Iris pigment epithelial cell (primary cell): ENCODE results near the gene CFAP46.

Experiments
- DNase-seq: peaks from one replicate; pipeline ENCODE4 v3.0.0-alpha.2; 2011; ENCODE audit warnings: low read depth

Gene CFAP46

DNA sequence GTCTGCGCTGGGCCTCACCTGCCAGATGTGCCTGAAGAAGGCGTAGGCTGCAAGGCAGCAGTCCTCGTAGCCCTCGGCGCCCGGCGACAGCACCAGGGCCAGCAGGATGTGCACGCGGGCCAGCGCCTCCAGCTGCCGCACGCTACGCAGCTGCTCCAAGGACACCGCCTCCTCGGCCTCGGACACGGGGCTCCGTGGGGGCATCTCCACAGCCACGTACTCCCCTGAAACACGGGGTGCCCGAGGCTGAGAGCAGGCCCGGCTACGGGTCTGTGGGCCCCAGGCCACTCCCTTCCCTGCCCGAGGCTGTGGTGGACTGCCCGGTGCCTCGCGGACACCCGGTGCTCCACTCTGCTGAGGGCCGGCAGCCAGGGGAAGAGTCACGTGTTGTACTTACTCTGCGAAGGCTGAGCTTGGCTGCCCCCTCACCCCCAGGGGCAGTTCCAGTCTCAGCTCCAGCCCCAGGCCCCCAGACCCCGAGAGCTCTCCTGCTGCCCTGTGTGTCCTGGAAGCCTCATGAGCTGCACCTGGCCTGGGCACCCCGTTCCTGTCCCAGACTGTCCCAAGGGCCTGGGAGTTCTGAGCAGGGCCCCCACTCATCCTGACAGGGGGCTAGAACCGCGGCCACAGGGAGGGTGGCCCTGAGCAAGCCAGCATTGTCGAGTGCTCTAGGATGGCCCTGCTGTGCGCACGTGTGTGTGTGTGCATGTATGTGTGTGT is 62.8 kb downstream of the CFAP46 start:
- DNase-seq, result no peak

DNA sequence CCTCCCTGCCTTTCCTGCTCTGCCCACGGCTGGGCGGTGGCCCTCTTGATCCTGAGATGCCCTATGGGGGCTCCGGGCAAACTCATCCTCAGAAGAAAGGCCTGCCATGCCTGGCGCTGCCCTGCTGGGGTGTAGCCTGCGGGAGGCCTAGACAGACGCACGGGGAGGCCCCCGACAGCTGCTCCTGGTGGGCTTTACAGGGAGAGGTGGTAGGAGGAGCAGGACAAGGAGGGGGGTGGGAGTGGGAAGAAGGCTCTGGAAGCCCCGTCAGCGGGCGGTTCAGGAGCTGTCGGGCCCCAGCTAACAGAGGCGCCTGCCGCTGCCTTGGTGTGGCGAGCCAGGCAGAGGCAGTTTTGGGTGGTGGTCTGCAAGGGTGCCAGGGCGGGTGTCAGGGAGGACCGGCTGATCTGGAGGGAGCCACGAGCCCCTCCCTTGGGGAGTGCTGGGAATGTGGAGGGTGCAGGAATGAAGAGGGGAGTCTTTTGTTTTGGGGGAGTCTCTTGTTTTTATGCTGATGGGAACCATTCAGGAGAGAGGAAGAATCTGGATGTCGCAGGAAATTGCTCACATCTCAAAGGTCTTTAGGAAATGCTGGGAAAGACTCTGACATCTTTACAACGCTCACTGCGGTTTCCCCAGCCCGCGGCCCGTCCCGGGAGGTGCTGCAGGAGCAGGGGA is 63.5 kb downstream of the CFAP46 start:
- DNase-seq, result no peak

DNA sequence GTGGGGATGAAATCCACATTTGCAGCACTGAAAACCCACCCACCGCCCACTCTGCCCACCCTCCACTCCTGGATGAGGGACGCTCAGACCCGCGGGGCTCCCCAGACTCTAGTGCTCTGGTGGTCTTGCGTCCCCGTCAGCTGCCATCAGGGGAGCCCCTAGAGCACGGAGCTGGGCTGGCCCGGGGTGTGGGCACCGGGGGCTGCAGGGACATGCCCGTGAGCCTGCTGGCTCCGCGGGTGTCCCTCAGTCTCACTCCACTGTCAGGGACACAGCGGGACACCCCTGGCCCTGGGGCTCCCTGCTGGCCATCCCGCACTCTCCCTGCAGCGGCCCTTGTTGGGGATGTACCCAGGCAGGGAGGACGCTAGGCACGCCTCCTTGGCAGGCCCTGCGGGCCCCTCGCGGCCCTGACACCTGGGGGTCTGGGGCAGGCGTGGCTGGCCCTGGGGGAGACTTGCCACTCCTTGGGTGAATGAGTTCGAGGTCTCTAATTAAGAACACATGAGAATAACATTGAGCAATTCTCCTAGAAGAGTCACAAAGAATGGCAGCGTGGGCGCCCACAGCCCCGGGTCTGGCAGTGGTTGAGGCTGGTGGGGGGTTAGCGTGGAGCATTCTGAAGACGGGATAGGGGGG is 64.2 kb downstream of the CFAP46 start:
- no peak for DNase-seq

DNA sequence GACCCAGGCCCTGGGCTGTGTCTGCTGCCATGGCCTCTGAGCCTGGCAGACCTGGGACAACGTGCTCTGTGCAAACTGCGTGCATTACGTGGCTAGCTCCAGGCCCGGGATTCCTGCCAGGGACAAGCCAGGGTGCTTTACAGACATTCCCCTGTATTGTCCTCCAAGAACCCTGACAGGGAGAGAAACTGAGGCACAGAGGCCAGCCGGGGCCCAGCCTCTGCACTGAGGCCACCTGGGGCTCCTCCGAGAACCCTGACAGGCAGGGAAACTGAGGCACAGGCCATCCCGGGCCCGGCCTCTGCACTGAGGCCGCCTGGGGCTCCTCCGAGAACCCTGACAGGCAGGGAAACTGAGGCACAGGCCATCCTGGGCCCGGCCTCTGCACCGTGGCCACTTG is 64.9 kb downstream of the CFAP46 start:
- no peak for DNase-seq

DNA sequence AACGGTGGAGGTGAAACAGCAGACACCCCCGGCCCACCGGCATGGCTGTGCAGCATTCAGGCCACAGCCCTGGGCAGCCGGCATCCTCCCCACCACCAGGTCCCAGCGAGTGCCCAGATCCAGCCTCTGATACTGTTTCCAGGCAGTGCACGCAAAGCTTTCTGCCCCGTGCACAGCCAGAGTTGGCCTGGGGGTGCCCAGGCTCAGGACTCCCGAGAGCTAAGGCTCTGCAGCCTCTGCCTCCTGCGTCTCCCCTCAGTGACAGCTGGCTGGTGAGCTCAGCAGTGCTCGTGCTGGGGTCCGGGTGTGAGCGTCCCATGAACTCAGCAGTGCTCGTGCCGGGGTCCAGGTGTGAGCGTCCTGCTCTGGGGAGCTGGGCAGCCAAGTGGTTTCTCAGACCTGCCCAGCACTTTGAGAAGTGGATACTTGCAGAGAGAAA is 65.4 kb downstream of the CFAP46 start:
- no peak for DNase-seq

DNA sequence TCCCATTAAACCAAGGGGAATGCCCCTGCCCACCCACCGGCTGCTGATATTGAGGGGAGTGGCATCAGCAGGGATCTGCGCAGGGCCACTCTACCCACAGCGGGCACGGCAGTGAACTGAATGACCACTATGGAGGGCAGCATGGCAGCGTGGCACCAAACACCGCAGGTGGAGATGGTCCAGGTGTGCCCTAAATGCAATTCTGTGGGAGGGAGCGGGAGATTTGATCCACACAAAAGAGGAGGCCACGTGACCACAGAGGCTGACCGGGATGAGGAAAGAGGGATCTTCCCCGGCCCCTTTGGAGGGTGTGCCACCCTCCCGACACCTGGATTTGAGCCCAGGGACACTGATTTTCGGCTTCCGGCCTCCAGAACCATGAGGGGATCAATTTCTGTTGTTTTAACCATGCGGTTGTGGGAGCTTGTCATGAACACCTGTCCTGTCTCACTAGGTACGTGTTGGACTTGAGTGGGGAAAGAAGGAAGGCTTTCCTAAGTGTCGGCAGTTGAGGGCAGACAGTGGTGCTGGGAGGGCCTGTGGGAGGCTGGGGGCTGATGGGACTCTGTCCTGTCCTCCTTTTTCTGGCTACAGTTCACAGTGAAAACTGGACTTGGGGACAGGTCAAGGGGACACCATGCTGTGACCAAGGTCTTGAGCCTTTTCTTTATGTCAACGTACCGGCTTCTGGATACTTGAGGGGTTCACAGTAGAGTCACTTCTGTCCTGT is 66.1 kb downstream of the CFAP46 start:
- DNase-seq, result no peak

DNA sequence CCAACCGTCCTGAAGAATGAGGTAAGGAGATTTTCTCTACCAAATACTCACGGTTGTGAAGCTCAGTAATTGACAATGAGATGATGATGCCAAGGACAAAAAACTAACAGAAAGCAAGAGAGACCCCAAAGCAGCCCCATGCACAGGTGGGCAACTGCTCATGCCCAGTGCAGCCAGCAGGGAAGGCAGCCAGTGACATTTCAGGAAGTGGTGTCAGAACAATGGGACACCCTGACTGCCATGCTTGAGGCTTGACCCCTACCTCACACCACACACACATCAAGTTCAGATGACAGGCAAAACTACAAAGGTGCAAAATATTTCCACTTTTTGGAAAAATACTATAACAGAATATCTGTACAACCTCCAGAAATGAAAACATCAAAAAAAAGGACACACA is 66.9 kb downstream of the CFAP46 start:
- no peak for DNase-seq

DNA sequence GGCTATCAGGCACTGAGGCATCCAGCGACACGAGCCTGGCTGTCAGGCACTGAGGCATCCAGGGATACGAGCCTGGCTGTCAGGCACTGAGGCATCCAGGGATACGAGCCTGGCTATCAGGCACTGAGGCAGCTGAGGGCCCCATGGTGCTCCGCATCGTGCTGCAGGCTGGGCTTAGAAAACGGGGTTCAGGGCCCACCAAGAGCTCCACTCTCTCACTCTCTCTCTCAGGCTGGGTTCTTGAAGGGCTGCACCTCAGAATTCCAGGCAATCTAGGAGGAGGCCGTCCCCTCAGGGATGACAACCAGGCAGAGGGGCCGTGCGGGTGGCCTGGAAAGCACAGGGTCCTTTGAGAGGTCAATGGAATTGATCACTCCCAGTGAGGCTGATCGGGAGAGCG is 69.0 kb downstream of the CFAP46 start:
- no peak for DNase-seq

DNA sequence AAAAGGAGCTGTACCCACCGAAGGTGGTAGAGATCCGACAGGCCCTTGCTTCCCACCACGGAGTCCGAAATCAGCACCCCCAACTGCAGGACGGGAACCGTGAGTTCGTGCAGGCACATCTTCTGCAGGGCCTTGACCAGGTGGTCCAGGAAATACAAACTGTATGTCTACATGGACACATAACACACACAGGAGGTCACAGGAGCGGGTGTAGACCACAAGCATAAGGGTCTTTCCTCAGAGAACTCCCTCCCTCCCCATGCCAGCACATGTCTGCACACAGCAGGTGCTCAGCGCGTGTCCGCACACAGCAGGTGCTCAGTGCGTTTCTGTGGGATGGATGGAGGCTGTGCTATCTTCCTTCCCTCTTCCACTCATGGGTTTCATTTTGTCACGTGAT is 69.7 kb downstream of the CFAP46 start:
- DNase-seq, result no peak

DNA sequence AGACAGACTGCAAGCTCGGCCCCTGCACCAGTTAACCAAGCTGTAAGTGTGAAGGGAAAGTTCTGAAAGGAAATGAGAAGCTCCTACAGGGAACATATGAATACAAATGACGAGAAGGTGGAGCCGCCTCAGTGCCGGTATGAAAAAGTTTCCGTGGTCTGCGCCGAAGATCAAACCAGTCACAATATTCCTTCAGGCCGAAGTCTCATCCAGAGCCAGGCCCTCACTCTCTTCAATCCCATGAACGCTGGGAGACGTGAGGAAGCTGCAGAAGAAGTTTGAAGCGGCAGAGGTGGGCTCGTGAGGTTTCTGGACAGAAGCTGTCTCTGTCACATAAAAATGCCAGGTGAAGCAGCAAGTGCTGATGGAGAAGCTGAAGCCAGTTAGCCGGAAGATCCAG is 71.9 kb downstream of the CFAP46 start:
- no peak for DNase-seq

DNA sequence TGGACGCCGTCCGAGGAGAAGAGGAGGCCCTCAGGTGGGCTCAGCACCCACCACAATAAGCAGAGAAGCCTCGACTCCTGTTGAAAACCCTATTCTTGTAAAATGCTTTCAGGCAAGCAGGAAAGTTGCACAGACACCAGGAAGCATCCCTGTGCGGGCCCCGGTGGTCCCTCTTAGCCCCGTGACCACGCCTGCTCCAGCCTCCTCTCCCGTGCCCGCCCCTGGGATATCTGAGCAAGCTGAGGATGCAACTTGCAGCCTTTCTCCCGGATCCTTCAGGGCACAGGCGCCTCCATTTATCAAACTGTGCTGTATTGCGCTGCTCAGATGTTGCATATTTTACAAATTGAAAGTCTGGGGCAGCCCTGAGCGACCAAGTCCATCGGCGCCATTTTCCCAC is 72.7 kb downstream of the CFAP46 start:
- no peak for DNase-seq

DNA sequence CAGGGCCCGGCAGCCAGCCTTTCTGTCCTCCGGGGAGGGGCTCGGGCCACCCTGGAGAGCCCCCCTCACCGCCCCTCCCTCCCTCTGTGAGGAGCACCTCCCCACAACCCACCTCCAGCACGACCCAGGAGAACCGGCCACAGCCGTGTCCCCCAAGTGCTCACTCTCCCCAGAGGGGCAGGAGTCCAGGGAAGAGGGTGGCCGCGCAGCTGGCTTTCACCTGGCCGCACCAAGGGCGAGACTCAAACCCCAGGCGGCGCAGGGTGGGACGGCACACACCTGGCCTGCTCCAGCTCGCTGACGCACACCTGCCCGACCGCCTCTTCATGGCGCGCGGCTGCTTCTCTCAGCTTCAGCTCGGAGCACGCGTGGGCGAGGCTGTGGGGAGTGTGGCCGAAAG is 73.4 kb downstream of the CFAP46 start:
- no peak for DNase-seq

DNA sequence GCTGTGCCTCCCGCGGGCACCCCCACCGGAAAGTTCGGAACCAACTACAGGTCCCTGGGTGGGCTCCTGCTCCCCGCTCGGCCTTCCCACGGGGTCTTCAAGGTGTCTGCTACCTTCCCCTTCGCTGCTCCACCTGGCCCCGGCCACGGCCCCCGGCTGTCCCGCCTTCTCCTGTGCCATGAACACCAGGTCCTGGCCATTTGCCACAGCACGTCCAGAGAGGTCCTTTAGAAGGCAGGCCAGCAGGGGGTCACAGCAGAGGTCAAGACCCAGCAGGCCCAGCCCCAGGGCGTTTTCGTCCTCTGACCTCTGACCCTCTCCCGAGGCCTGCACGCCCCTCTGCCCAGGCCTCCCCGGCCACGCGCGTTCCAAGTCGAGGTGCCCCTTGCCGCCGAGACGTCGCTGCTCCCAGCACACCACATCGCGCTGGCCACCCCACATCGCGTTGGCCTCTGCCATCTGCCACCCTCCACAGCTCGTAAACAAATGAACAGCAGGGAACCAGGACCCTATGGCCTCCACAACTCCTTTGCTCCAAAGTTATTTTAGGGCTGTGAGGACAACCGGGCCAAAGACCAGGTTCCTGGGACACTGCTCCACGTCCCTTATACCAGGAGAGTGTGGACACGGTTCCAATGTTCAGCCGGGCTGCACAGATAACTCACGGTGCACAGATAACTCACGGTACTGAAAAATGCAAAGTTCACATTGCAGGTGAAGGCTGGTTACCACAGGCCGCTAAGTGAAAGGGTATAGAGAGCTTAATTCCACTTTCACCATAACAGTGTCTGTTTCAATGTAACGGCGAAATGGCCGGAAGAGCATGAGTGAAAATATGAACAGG is 74.3 kb downstream of the CFAP46 start:
- DNase-seq, result no peak

DNA sequence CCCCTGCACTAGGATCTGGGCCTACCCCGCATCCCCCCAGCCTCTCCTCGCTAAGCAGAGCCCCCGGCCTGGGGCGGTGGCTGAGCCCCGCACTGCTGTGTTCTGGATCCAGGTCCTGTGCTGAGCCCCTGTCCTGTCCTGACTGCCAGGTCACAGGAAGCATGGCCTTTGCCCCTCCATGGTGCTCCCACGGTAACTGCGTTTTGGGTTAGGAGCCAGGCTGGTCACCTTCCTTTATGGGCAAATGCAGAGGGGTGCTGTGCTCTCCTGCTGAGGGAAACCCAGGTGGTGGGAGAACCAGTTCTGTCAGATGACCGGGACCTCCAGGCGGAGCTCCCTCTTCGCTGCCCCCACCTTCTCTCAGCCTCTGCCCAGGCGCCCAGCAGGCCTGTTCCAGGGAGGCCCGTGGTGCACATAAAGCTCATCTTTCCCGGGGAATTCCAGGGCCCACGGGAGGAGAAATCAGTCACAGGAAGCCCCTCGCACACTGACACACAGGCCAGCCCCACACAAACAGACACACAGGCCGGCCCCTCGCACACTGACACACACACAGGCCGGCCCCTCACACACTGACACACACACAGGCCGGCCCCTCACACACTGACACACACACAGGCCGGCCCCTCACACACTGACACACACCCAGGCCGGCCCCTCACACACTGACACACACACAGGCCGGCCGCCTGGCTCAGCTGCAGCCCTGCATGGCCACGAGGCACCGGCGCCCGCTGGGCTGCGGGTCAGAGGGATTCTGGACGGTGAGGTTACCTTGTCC is 75.6 kb downstream of the CFAP46 start:
- no peak for DNase-seq

DNA sequence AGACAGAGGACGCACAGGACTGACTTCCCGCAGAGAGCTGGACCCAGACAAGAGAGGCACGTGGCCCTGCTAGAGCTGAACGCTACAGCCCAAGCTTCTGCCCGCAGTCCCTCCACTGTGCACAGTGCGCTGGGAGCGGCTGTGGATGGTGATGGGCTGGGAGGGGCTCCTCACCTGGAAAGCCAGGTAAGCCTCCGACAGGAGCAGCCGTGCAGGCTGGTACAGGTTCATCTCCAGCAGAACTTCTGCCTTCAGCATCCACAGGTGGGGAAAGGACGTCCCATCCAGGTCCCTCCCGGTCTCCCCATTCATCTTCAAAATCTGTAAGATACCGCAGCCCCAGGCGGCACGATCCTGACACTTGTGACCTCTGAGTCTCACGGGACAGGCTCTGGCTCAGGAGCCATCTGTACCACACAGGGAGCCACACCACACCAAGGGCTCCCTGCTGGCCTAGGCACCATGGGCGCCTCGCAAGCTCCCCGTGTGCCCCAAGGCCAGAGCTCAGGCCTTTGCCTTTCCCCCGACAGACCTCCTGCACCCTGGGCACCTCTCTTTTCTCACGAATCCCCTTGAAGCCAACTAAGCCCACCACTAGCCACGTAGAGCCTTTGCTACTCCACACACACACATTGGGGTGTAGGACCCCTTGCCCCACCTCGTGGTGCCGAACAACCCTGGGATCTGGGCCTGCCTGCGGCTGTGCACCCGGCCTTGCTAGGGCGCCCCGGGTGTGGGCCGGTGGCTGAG is 76.3 kb downstream of the CFAP46 start:
- DNase-seq, result no peak

DNA sequence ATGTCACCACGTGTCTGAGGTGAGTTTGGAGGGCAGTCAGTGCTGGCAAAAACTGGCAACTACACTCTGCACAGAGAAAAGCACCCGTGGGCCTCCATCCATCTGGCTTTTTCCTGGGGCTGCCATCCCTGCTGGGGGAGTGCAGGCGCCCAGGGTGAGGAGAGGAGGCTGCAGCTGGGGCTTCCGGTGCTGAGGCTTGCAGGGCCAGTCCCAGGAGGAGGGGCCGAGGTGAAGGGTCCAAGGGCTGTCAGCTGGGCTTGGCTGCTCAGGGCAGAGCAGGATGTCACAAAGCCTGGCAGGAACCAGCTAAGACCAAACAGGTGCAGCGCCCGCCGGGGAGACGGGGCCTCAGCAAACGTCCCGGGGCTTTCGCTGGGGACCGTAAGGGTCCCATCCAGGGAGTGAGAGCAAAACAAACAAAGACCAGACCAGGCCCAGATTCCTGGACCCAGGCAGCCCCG is 77.2 kb downstream of the CFAP46 start:
- no peak for DNase-seq

DNA sequence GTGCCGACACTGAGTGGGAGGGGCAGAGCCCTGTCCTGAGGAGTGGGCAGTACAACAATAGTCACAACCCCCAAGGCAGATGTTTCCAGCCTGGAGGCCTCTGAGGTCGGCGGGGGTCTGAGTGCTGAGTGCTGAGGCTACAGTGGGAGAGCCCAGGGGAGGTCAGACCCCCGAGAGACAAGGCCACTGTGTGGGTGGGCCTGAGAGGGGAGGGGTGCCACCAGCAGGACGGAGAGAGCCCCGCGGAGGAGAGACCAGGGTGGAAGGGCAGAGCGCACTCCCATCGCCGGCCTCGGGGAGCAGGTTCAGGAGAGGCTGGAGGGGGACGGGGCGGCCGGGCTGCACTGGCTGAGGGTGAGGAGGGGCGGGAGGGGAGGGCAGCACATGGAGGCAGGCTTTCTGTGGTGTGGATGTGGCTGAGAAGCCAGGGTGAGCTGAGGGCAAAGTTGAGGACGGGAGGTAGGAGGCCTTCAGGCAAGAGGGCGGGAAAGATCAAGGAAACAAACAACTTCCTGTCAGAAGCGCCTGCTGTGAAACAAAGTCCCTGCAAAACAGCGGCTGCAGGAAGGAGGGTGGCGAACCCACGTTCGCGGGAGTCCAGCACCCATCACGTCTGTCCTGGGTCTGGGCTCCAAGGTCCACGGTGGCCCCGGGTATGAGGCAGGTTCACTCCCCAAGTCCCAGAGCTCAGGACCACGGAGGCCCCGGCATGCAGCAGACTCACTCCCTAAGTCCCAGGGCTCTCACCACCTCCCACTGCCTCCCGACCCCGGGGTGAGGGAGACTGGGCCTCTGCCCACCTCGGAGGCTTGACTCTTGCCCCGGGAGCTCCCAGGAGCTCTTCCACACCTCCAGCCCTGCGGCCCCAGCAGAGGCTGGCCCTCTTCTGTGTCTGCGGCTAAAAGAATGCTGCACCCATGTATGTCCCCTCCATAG is 79.6 kb downstream of the CFAP46 start:
- DNase-seq, result no peak

DNA sequence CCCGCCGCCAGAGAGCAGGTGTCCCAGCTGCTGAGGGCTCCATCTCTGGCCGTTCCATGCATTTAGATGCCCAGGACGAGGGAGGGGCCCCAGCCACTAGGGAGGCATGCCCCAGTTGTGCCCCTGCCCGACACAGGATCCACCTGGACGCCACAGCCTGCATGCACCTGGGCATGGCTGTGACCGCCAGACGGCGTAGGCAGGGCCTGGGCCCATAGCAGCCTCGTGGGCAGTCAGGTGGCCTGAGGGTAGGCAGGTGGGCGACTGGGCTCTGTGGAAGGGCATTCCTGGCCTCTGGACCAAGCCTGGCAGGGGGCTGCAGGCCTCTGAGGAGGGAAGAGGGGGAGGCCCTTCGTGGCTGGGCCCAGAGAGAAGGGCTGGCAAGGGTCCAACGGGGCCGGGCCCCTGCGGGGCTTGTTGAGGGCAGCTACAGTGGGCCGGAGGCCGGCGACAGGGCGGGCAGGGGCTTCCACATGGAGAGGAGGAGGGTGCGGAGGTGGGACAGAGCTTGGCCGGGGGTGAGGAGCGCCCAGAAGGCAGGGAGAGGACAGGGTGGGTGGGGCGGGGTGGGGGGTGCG is 80.4 kb downstream of the CFAP46 start:
- no peak for DNase-seq
